H1 (cell line): ENCODE results near the gene TTC31. TPM values are rescaled to one million over a fixed set of nuclear protein-coding genes. Genes with fewer than 3 reads are reported as not detected.

ENCODE experiments used
- CTCF ChIA-PET: fragments of 300-600 bp; sonication (Branson Sonifier 250); formaldehyde crosslinking; loops from one replicate; lab custom pipeline; 2021; ENCODE audit not compliant: partially characterized antibody; lab: Charles Lee
- POLR2A ChIA-PET: fragments of 300-600 bp; sonication (Branson Sonifier 250); formaldehyde crosslinking; loops from one replicate; lab custom pipeline; 2021; ENCODE audit warnings: inconsistent platforms; ENCODE audit not compliant: partially characterized antibody; lab: Charles Lee
- DNase-seq, 2 experiments: peaks; one replicate each; pipeline versions ENCODE4 v3.0.0 to v3.0.0-alpha.2; 2010 to 2022; ENCODE audit warnings: low spot score in 2 of 2, low read depth in 1 of 2, mixed read lengths in 1 of 2
- FAIRE-seq: peaks from 2 replicates; lab custom pipeline; 2011; peaks lifted over from hg19 to GRCh38; lab: Jason Lieb, UNC
- H2AFZ ChIP-seq: 2 replicates; pipeline ENCODE4 v1.8.1; 2012; ENCODE audit warnings: low read length, inconsistent platforms
- H2AK5ac ChIP-seq: 2 replicates; pipeline ENCODE4 v1.6.1; 2013; ENCODE audit warnings: low read depth, low read length
- H2BK120ac ChIP-seq: replicated peaks from 2 replicates; pipeline ENCODE3; 2013; ENCODE audit warnings: low read depth, low read length, inconsistent platforms
- H2BK12ac ChIP-seq: 2 replicates; pipeline ENCODE4 v1.6.1; 2013; ENCODE audit warnings: low read depth, low read length
- H2BK15ac ChIP-seq: 2 replicates; pipeline ENCODE4 v1.6.1; 2013; ENCODE audit warnings: low read length
- H2BK20ac ChIP-seq: 2 replicates; pipeline ENCODE4 v1.6.1; 2013; ENCODE audit warnings: low read length
- H2BK5ac ChIP-seq: 2 replicates; pipeline ENCODE4 v1.6.1; 2013; ENCODE audit warnings: low read depth, low read length
- H3K14ac ChIP-seq: 2 replicates; pipeline ENCODE4 v1.6.1; 2013; ENCODE audit warnings: inconsistent platforms; ENCODE audit not compliant: insufficient read length
- H3K18ac ChIP-seq: 2 replicates; pipeline ENCODE4 v1.6.1; 2013; ENCODE audit warnings: low read length; ENCODE audit errors: extremely low read depth
- H3K23ac ChIP-seq: 2 replicates; pipeline ENCODE4 v1.6.1; 2013; ENCODE audit warnings: inconsistent platforms; ENCODE audit not compliant: insufficient read length
- H3K23me2 ChIP-seq: 2 replicates; pipeline ENCODE4 v1.6.1; 2013; ENCODE audit warnings: low read depth, low read length
- H3K27ac ChIP-seq: 2 replicates; pipeline ENCODE4 v1.6.1; 2011; ENCODE audit warnings: low read depth, low read length, inconsistent platforms
- H3K27me3 ChIP-seq, 4 experiments: replicated peaks in 1 of 4; 1 replicate in 1 of 4; 2 replicates in 3 of 4; pipeline versions ENCODE4 v1.6.1 to v1.8.1; 2011 to 2013; ENCODE audit warnings: low read length in 3 of 4, mild to moderate bottlenecking in 3 of 4, inconsistent platforms in 2 of 4, mixed read lengths in 2 of 4, moderate library complexity in 1 of 4; ENCODE audit not compliant: control insufficient read depth in 3 of 4, insufficient read depth in 3 of 4; ENCODE audit errors: extremely low read depth in 1 of 4
- H3K36me3 ChIP-seq, 4 experiments: 2 replicates each; pipeline versions ENCODE4 v1.6.1 to v1.8.1; 2011 to 2013; ENCODE audit warnings: mild to moderate bottlenecking in 4 of 4, low read length in 3 of 4, moderate library complexity in 2 of 4, control low read depth in 1 of 4, inconsistent platforms in 1 of 4; ENCODE audit not compliant: insufficient read depth in 4 of 4, control insufficient read depth in 2 of 4
- H3K4ac ChIP-seq: replicated peaks from 2 replicates; pipeline ENCODE3; 2013; ENCODE audit warnings: low read length, low read depth, mixed read lengths, inconsistent platforms; ENCODE audit not compliant: insufficient read length
- H3K4me1 ChIP-seq, 4 experiments: replicated peaks in 1 of 4; 1 replicate in 1 of 4; 2 replicates in 3 of 4; pipeline versions ENCODE4 v1.6.1 to v1.8.1; 2011 to 2013; ENCODE audit warnings: low read length in 3 of 4, inconsistent platforms in 2 of 4, mixed read lengths in 1 of 4; ENCODE audit not compliant: insufficient read depth in 4 of 4, control insufficient read depth in 3 of 4
- H3K4me2 ChIP-seq, 2 experiments: 2 replicates each; pipeline versions ENCODE4 v1.6.1 to v1.8.1; 2011 to 2013; ENCODE audit warnings: low read depth in 2 of 2, low read length in 2 of 2, control low read depth in 1 of 2, inconsistent platforms in 1 of 2, mild to moderate bottlenecking in 1 of 2; ENCODE audit not compliant: insufficient read depth in 1 of 2
- H3K4me3 ChIP-seq, 4 experiments: fragments of 200-600, 300-600 bp in 1 of 4; sonication (generic), shearing (Covaris generic), sonication (Bioruptor Twin) in 1 of 4; 2 replicates each; pipeline versions ENCODE4 v1.5.1 to v1.8.1; 2011 to 2016; ENCODE audit warnings: low read length in 4 of 4, low read depth in 3 of 4, control low read depth in 2 of 4, inconsistent platforms in 2 of 4, mild to moderate bottlenecking in 2 of 4, mixed read lengths in 1 of 4, moderate library complexity in 1 of 4; ENCODE audit not compliant: insufficient read depth in 2 of 4; ENCODE audit errors: extremely low read depth in 1 of 4
- H3K56ac ChIP-seq: replicated peaks from 2 replicates; pipeline ENCODE3; 2013; ENCODE audit warnings: low read depth, mild to moderate bottlenecking, mixed read lengths, low read length, inconsistent platforms; ENCODE audit not compliant: insufficient read length
- H3K79me1 ChIP-seq: 2 replicates; pipeline ENCODE4 v1.6.1; 2013; ENCODE audit warnings: low read depth, low read length, control low read depth
- H3K79me2 ChIP-seq, 2 experiments: 2 replicates each; pipeline versions ENCODE4 v1.6.1 to v1.8.1; 2012 to 2013; ENCODE audit warnings: low read length in 2 of 2, mild to moderate bottlenecking in 2 of 2, inconsistent platforms in 1 of 2; ENCODE audit not compliant: insufficient read depth in 2 of 2, control insufficient read depth in 1 of 2
- H3K9ac ChIP-seq, 4 experiments: replicated peaks in 1 of 4; 1 replicate in 1 of 4; 2 replicates in 3 of 4; pipeline versions ENCODE4 v1.6.1 to v1.8.1; 2011 to 2013; ENCODE audit warnings: low read depth in 3 of 4, low read length in 3 of 4, control low read depth in 2 of 4, mild to moderate bottlenecking in 2 of 4, moderate library complexity in 2 of 4, inconsistent platforms in 1 of 4; ENCODE audit errors: extremely low read depth in 1 of 4
- H3K9me3 ChIP-seq, 2 experiments: 2 replicates each; pipeline versions ENCODE4 v1.6.1 to v1.8.1; 2012 to 2013; ENCODE audit warnings: mild to moderate bottlenecking in 2 of 2, moderate library complexity in 2 of 2, control low read depth in 1 of 2, inconsistent platforms in 1 of 2, low read depth in 1 of 2, low read length in 1 of 2, mixed read lengths in 1 of 2; ENCODE audit not compliant: insufficient read depth in 2 of 2
- H4K20me1 ChIP-seq, 2 experiments: replicated peaks in 1 of 2; 2 replicates each; pipeline versions ENCODE3 to v1.8.1; 2011 to 2013; ENCODE audit warnings: inconsistent platforms in 2 of 2, low read length in 2 of 2, mild to moderate bottlenecking in 1 of 2; ENCODE audit not compliant: insufficient read depth in 2 of 2, control insufficient read depth in 1 of 2
- H4K5ac ChIP-seq: 2 replicates; pipeline ENCODE4 v1.6.1; 2013; ENCODE audit warnings: low read length, low read depth, mixed read lengths, inconsistent platforms; ENCODE audit not compliant: insufficient read length
- H4K8ac ChIP-seq: 2 replicates; pipeline ENCODE4 v1.8.0; 2013; ENCODE audit warnings: mild to moderate bottlenecking, moderate library complexity, low read length, inconsistent platforms; ENCODE audit not compliant: insufficient read depth; ENCODE audit errors: extremely low read depth
- H4K91ac ChIP-seq: replicated peaks from 2 replicates; pipeline ENCODE3; 2013; ENCODE audit warnings: low read length, mixed read lengths, inconsistent platforms; ENCODE audit not compliant: insufficient read length
- BACH1 ChIP-seq: IDR thresholded peaks from 2 replicates; pipeline ENCODE4 v1.6.1; 2012; ENCODE audit warnings: low read length, improper control_type of control experiment
- BCL11A ChIP-seq, 2 experiments: IDR thresholded peaks; one replicate each; pipeline ENCODE4 v1.6.1; 2011; ENCODE audit warnings: low read depth in 2 of 2, low read length in 2 of 2, mild to moderate bottlenecking in 2 of 2
- CHD1 ChIP-seq: IDR thresholded peaks from 2 replicates; pipeline ENCODE4 v1.6.1; 2012; ENCODE audit warnings: low read depth, low read length, improper control_type of control experiment
- KDM1A ChIP-seq: fragments of 200-600, 300-600 bp; sonication (generic); IDR thresholded peaks from 2 replicates; pipeline ENCODE4 v1.7.1; 2016; ENCODE audit warnings: mild to moderate bottlenecking, low read length, borderline replicate concordance
- SP1 ChIP-seq: IDR thresholded peaks from 2 replicates; pipeline ENCODE4 v1.6.1; 2011; ENCODE audit warnings: low read depth, low read length
- WGBS, 2 experiments: shearing (Covaris generic) in 1 of 2; methylation state at CpG; one replicate each; pipeline versions ENCODE4 v1.1.6 to v1.1.7; 2013 to 2015; ENCODE audit warnings: low lambda C conversion rate in 2 of 2, mixed read lengths in 2 of 2, inconsistent platforms in 1 of 2, low coverage in 1 of 2, missing lambda C conversion rate in 1 of 2; ENCODE audit not compliant: insufficient replicate concordance in 2 of 2, insufficient coverage in 1 of 2, insufficient read length in 1 of 2; ENCODE audit errors: extremely low coverage in 1 of 2, missing lambda C conversion rate in 1 of 2; 5-methylcytosine and 5-hydroxymethylcytosine counted together
- polyA plus RNA-seq, 7 experiments: library from polyadenylated mRNA; depleted of rRNA in 3 of 7; stranded (reverse) in 5 of 7; unstranded in 2 of 7; fragments of >200 nt in 5 of 7; fragments of 200-250 nt in 2 of 7; gene quantifications; 1 replicate in 5 of 7; 2 replicates in 1 of 7; 4 replicates in 1 of 7; pipeline versions ENCODE4 v1.2.1 to v1.2.3, GENCODE V29; 2011 to 2013; ENCODE audit warnings: missing spikeins in 2 of 7, mixed read lengths in 2 of 7
- total RNA-seq: library from RNA; stranded (reverse); fragmentation: NEBNext Ultra II Directional; extraction: Animal tissue kit (Norgen Biotek cat#: 25700); gene quantifications from 2 replicates; pipeline ENCODE4 v1.2.1, GENCODE V29; 2021

TTC31 gene
- total and polyA plus RNA-seq, 2 of the 8 experiments (the other 6 are each of a cell fraction or from before 2014, with no cell fraction given) = 28.8 to 29.9 TPM

- Histone ChIP-seq H3K4me2 (peak overlapping the region; percentile 86 to 91), H4K8ac (no peak overlapping the region), H3K18ac (no peak overlapping the region), H2BK5ac (no peak overlapping the region), H2AK5ac (0 out of 2 replicates have a peak overlapping the region, but pooled peaks have one; percentile 1), H2BK12ac (peak overlapping the region; percentile 82; the same call in 1 of the 2 replicates), H3K36me3 (peaks cover 0 to 12% (median 2%) of the 10 kb centered on the region in 4 experiments; a peak in 4 of 8 replicates), H3K9ac (peak overlapping the region; percentile 81 to 98 (median 92)), H3K23ac (no peak overlapping the region), H3K14ac (no peak overlapping the region), H2BK15ac (0 out of 2 replicates have a peak overlapping the region, but pooled peaks have one; percentile 5), H3K27me3 (no peaks in the 10 kb centered on the region), H3K4me3 (peak overlapping the region; percentile 79 to 99 (median 98)), H2BK120ac (no peak overlapping the region), H4K91ac (peak overlapping the region; percentile 93), H3K4ac (no peak overlapping the region), H2AFZ (no peak overlapping the region), H4K5ac (no peak overlapping the region), H2BK20ac (no peak overlapping the region), H3K23me2 (peaks cover 16% of the 10 kb centered on the region; the same call in 1 of the 2 replicates), H3K9me3 (no peaks in the 10 kb centered on the region), H3K79me2 (peaks cover 0 to 9% of the 10 kb centered on the region in 2 experiments; a peak in 1 of 4 replicates), H3K4me1 (peaks cover 0 to 10% (median 2%) of the 10 kb centered on the region in 4 experiments; a peak in 5 of 7 replicates), H3K79me1 (no peaks in the 10 kb centered on the region; the same call in 1 of the 2 replicates), H3K27ac (peak overlapping the region; percentile 73; the same call in 1 of the 2 replicates), H4K20me1 (no peaks in the 10 kb centered on the region), H3K56ac (no peak overlapping the region)
- WGBS, 2 experiments = 21% methylated on average over 10 of the region's 10 CpGs; no CpG with 5 or more reads in 1 of the 2 experiments
- POLR2A ChIA-PET = interaction anchor here (0.6 to 10.5 kb wide), 18 partner anchors 8 to 376 kb away, joined by 3 to 89 read pairs (median 4); partner anchors contain the start of genes C2orf81, CCDC142, MRPL53 and PCGF1
- CTCF ChIA-PET = interaction anchor here (1.3 to 10.5 kb wide), 6 partner anchors 15 to 129 kb away, joined by 4 to 86 read pairs (median 18); partner anchors contain the start of genes CCDC142, MRPL53 and TTC31
- no peak for DNase-seq
- no peak for FAIRE-seq
- TF ChIP-seq BCL11A (IDR thresholded peaks at IDR 0.05; ENCODE audit: low read depth in 2 of 2, low read length in 2 of 2) (no peak), CHD1 (no peak), BACH1 (no peak), SP1 (no peak), KDM1A (no peak)
Observed at GRCh38 chr2:74458938-74459363, 23.9 kb upstream of the TTC31 start.
